Loucy (cell line): Measurements from ENCODE around the gene UQCC2.

ENCODE experiments used
- H2AFZ ChIP-seq: fragments of 200-600 bp; sonication (generic); 2 replicates; pipeline ENCODE4 v1.6.0; 2016; ENCODE audit warnings: antibody characterized with exemption, mild to moderate bottlenecking, low read length, moderate library complexity
- H3F3A ChIP-seq: fragments of 200-600 bp; 2 replicates; pipeline ENCODE4 v1.6.0; 2016; ENCODE audit warnings: antibody characterized with exemption, low read depth, mild to moderate bottlenecking
- H3K27me3 ChIP-seq: fragments of 200-600 bp; sonication (generic); 2 replicates; pipeline ENCODE4 v1.6.1; 2014; ENCODE audit warnings: low read length, mild to moderate bottlenecking; ENCODE audit not compliant: insufficient read depth, poor library complexity, severe bottlenecking
- H3K36me3 ChIP-seq: fragments of 200-600 bp; sonication (generic); 2 replicates; pipeline ENCODE4 v1.6.1; 2016; ENCODE audit warnings: low read length; ENCODE audit not compliant: insufficient read depth
- H3K4me1 ChIP-seq: fragments of 200-600 bp; sonication (generic); 2 replicates; pipeline ENCODE4 v1.5.1; 2014; ENCODE audit warnings: low read length, mild to moderate bottlenecking; ENCODE audit not compliant: insufficient read depth, poor library complexity, severe bottlenecking
- H3K4me2 ChIP-seq: fragments of 200-600 bp; sonication (generic); 2 replicates; pipeline ENCODE4 v1.6.0; 2014; ENCODE audit warnings: antibody characterized with exemption, low read length, low read depth, mild to moderate bottlenecking; ENCODE audit not compliant: poor library complexity, severe bottlenecking
- H3K4me3 ChIP-seq: fragments of 200-600 bp; sonication (generic); 2 replicates; pipeline ENCODE4 v1.5.1; 2014; ENCODE audit warnings: low read length, mild to moderate bottlenecking, mixed read lengths; ENCODE audit not compliant: poor library complexity, severe bottlenecking
- H3K79me2 ChIP-seq: fragments of 200-600 bp; sonication (generic); 2 replicates; pipeline ENCODE4 v1.6.1; 2014; ENCODE audit warnings: low read length; ENCODE audit not compliant: insufficient read depth
- H3K9ac ChIP-seq: fragments of 200-600 bp; sonication (generic); 2 replicates; pipeline ENCODE4 v1.6.0; 2014; ENCODE audit warnings: mild to moderate bottlenecking, low read depth, low read length, moderate library complexity; ENCODE audit not compliant: poor library complexity, severe bottlenecking
- H3K9me2 ChIP-seq: fragments of 200-600 bp; sonication (generic); replicated peaks from 2 replicates; pipeline ENCODE4 v1.6.1; 2016; ENCODE audit warnings: low read depth, low read length, mixed read lengths
- H3K9me3 ChIP-seq: fragments of 200-600 bp; sonication (generic); 2 replicates; pipeline ENCODE4 v1.6.1; 2014; ENCODE audit warnings: mild to moderate bottlenecking, antibody characterized with exemption, low read length, low read depth; ENCODE audit not compliant: insufficient read depth
- H4K20me1 ChIP-seq: fragments of 200-600 bp; sonication (generic); 2 replicates; pipeline ENCODE4 v1.6.0; 2014; ENCODE audit warnings: antibody characterized with exemption, low read length, mild to moderate bottlenecking; ENCODE audit not compliant: insufficient read depth, poor library complexity, severe bottlenecking
- CTCF ChIP-seq: fragments of 200-600 bp; sonication (generic); conservative IDR thresholded peaks from 2 replicates; pipeline ENCODE4 v1.5.1; 2014; ENCODE audit warnings: mild to moderate bottlenecking, antibody characterized with exemption, low read length
- EZH2phosphoT487 ChIP-seq: fragments of 200-600 bp; IDR thresholded peaks from 2 replicates; pipeline ENCODE4 v1.6.1; 2018; ENCODE audit warnings: antibody characterized with exemption, mild to moderate bottlenecking, moderate library complexity, borderline replicate concordance

UQCC2 gene

GRCh38 chr6:33659986-33660385 is 51.5 kb downstream of the UQCC2 start:
- TF ChIP-seq CTCF, result no peak
- TF ChIP-seq EZH2phosphoT487, result no peak
- peaks cover 24% of the 10 kb centered on the region; the same call in 1 of the 2 replicates for H3K36me3 ChIP-seq

GRCh38 chr6:33658982-33659689 is 52.4 kb downstream of the UQCC2 start:
- H3K9me3 ChIP-seq, result no peaks in the 10 kb centered on the region
- H3K27me3 ChIP-seq, result no peaks in the 10 kb centered on the region
- H3K4me2 ChIP-seq, result no peak overlapping the region
- H3K4me3 ChIP-seq, result no peak overlapping the region
- TF ChIP-seq CTCF, result no peak
- TF ChIP-seq EZH2phosphoT487, result no peak
- no peak overlapping the region for H3K9ac ChIP-seq
- H2AFZ ChIP-seq, result no peak overlapping the region
- no peaks in the 10 kb centered on the region for H3K4me1 ChIP-seq
- no peaks in the 10 kb centered on the region for H3F3A ChIP-seq
- no peaks in the 10 kb centered on the region for H3K79me2 ChIP-seq
- peaks cover 24% of the 10 kb centered on the region; the same call in 1 of the 2 replicates for H3K36me3 ChIP-seq
- no peaks in the 10 kb centered on the region for H4K20me1 ChIP-seq
- H3K9me2 ChIP-seq, result no peaks in the 10 kb centered on the region

More at GRCh38 chr6:33659986-33660385, 51.5 kb downstream of the UQCC2 start:
- no peak overlapping the region for H2AFZ ChIP-seq
- no peaks in the 10 kb centered on the region for H4K20me1 ChIP-seq
- no peaks in the 10 kb centered on the region for H3K79me2 ChIP-seq
- H3K4me3 ChIP-seq, result no peak overlapping the region
- no peaks in the 10 kb centered on the region for H3F3A ChIP-seq
- no peaks in the 10 kb centered on the region for H3K9me2 ChIP-seq
- no peak overlapping the region for H3K4me2 ChIP-seq
- no peak overlapping the region for H3K9ac ChIP-seq
- H3K4me1 ChIP-seq, result no peaks in the 10 kb centered on the region
- no peaks in the 10 kb centered on the region for H3K9me3 ChIP-seq
- no peaks in the 10 kb centered on the region for H3K27me3 ChIP-seq

- Histone ChIP-seq H3K4me1 (no peaks in the 10 kb centered on the region), H3K79me2 (no peaks in the 10 kb centered on the region), H3K9me3 (no peaks in the 10 kb centered on the region), H3K36me3 (peaks cover 28% of the 10 kb centered on the region; the same call in 1 of the 2 replicates), H2AFZ (no peak overlapping the region), H3K9me2 (no peaks in the 10 kb centered on the region), H4K20me1 (no peaks in the 10 kb centered on the region), H3K9ac (no peak overlapping the region), H3K4me2 (no peak overlapping the region), H3K4me3 (no peak overlapping the region), H3K27me3 (no peaks in the 10 kb centered on the region), H3F3A (no peaks in the 10 kb centered on the region)
- TF ChIP-seq CTCF (no peak), EZH2phosphoT487 (no peak)
These were observed 54.7 kb downstream of the UQCC2 start for GRCh38 chr6:33656844-33657243.
